GM21737 (cell line): Measurements from ENCODE around the gene NSRP1.
"Not testable (repeated sequence)": the region's sequence is repeated elsewhere in the genome, so short reads cannot be mapped to it uniquely, and the experiment has no call there.

Source experiments
- ATAC-seq: cut with Tn5 transposase; IDR thresholded peaks from one replicate; pipeline ENCODE4 v1.9.1; 2021; ENCODE audit warnings: mild to moderate bottlenecking, moderate library complexity; ENCODE audit not compliant: unreplicated experiment

Gene NSRP1

GRCh38 chr17:30220414-30220813 lies 103.8 kb downstream of the NSRP1 start:
- no peak for ATAC-seq

- no peak for ATAC-seq
Observed at GRCh38 chr17:30221346-30221745, 104.7 kb downstream of the NSRP1 start.

GRCh38 chr17:30222251-30222650 lies 105.6 kb downstream of the NSRP1 start:
- no peak for ATAC-seq

- no peak for ATAC-seq
Observed at GRCh38 chr17:30222721-30223175, 106.1 kb downstream of the NSRP1 start.

GRCh38 chr17:30224419-30224960 lies 107.9 kb downstream of the NSRP1 start:
- ATAC-seq, result no peak

GRCh38 chr17:30225112-30225511 lies 108.5 kb downstream of the NSRP1 start:
- ATAC-seq, result no peak

GRCh38 chr17:30225919-30226553 lies 109.4 kb downstream of the NSRP1 start:
- ATAC-seq, result no peak

GRCh38 chr17:30226878-30227277 lies 110.3 kb downstream of the NSRP1 start:
- ATAC-seq, result no peak

GRCh38 chr17:30228011-30228410 lies 111.4 kb downstream of the NSRP1 start:
- ATAC-seq, result no peak

GRCh38 chr17:30229012-30229411 lies 112.4 kb downstream of the NSRP1 start:
- ATAC-seq, result no peak

- not testable (repeated sequence) for ATAC-seq
Observed at GRCh38 chr17:30230009-30230408, 113.4 kb downstream of the NSRP1 start.

- no peak for ATAC-seq
Observed at GRCh38 chr17:30230596-30231125, 114.0 kb downstream of the NSRP1 start.

- ATAC-seq, result no peak
Observed at GRCh38 chr17:30232015-30232823, 115.6 kb downstream of the NSRP1 start.

- ATAC-seq, result no peak
Observed at GRCh38 chr17:30232824-30233427, 116.3 kb downstream of the NSRP1 start.

GRCh38 chr17:30234296-30234695 lies 117.7 kb downstream of the NSRP1 start:
- no peak for ATAC-seq

GRCh38 chr17:30234964-30235363 lies 118.3 kb downstream of the NSRP1 start:
- ATAC-seq, result no peak

- no peak for ATAC-seq
Observed at GRCh38 chr17:30235386-30236296, 119.0 kb downstream of the NSRP1 start, which contains the start of gene SLC6A4. Gene SLC6A4 (minus strand): TSS chr17:30235697. CDS start chr17:30221958, 13,739 bp downstream.
